ENCODE results near the gene CAMK2B.

- TF ChIP-seq POLR2A (IDR thresholded peaks at IDR 0.05; ENCODE audit: low read length) (no peak), EP300 (IDR thresholded peaks at IDR 0.05) (no peak), POLR2AphosphoS2 (conservative IDR thresholded peaks at IDR 0.05; ENCODE audit: low read length) (no peak), SMC3 (IDR thresholded peaks at IDR 0.05) (no peak), MAX (IDR thresholded peaks at IDR 0.05) (no peak), PHF8 (IDR thresholded peaks at IDR 0.05; ENCODE audit: borderline replicate concordance, low read depth) (no peak), CHD4 (IDR thresholded peaks at IDR 0.05; ENCODE audit: borderline replicate concordance) (no peak), NR3C1 (IDR thresholded peaks at IDR 0.05) (no peak)
- TF ChIP-seq, protein P1, sequence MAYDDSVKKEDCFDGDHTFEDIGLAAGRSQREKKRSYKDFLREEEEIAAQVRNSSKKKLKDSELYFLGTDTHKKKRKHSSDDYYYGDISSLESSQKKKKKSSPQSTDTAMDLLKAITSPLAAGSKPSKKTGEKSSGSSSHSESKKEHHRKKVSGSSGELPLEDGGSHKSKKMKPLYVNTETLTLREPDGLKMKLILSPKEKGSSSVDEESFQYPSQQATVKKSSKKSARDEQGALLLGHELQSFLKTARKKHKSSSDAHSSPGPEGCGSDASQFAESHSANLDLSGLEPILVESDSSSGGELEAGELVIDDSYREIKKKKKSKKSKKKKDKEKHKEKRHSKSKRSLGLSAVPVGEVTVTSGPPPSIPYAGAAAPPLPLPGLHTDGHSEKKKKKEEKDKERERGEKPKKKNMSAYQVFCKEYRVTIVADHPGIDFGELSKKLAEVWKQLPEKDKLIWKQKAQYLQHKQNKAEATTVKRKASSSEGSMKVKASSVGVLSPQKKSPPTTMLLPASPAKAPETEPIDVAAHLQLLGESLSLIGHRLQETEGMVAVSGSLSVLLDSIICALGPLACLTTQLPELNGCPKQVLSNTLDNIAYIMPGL (CRISPR knock-in tag; IDR thresholded peaks at IDR 0.05; ENCODE audit: borderline replicate concordance): no peak
- TF ChIP-seq, protein P2, sequence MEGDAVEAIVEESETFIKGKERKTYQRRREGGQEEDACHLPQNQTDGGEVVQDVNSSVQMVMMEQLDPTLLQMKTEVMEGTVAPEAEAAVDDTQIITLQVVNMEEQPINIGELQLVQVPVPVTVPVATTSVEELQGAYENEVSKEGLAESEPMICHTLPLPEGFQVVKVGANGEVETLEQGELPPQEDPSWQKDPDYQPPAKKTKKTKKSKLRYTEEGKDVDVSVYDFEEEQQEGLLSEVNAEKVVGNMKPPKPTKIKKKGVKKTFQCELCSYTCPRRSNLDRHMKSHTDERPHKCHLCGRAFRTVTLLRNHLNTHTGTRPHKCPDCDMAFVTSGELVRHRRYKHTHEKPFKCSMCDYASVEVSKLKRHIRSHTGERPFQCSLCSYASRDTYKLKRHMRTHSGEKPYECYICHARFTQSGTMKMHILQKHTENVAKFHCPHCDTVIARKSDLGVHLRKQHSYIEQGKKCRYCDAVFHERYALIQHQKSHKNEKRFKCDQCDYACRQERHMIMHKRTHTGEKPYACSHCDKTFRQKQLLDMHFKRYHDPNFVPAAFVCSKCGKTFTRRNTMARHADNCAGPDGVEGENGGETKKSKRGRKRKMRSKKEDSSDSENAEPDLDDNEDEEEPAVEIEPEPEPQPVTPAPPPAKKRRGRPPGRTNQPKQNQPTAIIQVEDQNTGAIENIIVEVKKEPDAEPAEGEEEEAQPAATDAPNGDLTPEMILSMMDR (IDR thresholded peaks at IDR 0.05): no peak
- TF ChIP-seq, protein P3, sequence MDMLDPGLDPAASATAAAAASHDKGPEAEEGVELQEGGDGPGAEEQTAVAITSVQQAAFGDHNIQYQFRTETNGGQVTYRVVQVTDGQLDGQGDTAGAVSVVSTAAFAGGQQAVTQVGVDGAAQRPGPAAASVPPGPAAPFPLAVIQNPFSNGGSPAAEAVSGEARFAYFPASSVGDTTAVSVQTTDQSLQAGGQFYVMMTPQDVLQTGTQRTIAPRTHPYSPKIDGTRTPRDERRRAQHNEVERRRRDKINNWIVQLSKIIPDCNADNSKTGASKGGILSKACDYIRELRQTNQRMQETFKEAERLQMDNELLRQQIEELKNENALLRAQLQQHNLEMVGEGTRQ (IDR thresholded peaks at IDR 0.05): no peak
- TF ChIP-seq, protein P4, sequence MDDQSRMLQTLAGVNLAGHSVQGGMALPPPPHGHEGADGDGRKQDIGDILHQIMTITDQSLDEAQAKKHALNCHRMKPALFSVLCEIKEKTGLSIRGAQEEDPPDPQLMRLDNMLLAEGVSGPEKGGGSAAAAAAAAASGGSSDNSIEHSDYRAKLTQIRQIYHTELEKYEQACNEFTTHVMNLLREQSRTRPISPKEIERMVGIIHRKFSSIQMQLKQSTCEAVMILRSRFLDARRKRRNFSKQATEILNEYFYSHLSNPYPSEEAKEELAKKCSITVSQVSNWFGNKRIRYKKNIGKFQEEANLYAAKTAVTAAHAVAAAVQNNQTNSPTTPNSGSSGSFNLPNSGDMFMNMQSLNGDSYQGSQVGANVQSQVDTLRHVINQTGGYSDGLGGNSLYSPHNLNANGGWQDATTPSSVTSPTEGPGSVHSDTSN (IDR thresholded peaks at IDR 0.05): no peak
Measured at GRCh38 chr7:44310221-44310848, 15.1 kb downstream of the CAMK2B start.
